ENCODE measurements around the gene RTN4IP1. TPM values are rescaled to one million over a fixed set of nuclear protein-coding genes. Genes with fewer than 3 reads are reported as not detected.

The RTN4IP1 gene
- total RNA-seq, 1 experiment from 2014 or later: 12.5 TPM

GRCh38 chr6:106536357-106536756 lies 92.9 kb downstream of the RTN4IP1 start:
- no peak overlapping the region for H2BK12ac ChIP-seq (ENCODE audit: insufficient read length, low read depth, low read length)
- no peaks in the 10 kb centered on the region for H3K27me3 ChIP-seq (ENCODE audit: insufficient read depth, low read length)
- H4K20me1 ChIP-seq (ENCODE audit: control insufficient read depth, insufficient read depth, insufficient read length): no peaks in the 10 kb centered on the region
- DNase-seq: no peak
- no peak overlapping the region for H3K4ac ChIP-seq (ENCODE audit: low read depth, low read length)
- H4K91ac ChIP-seq (ENCODE audit: insufficient read length, low read depth, low read length): no peak overlapping the region
- no CpG with 5 or more reads among the region's 1 CpG for WGBS (ENCODE audit: extremely low coverage, insufficient read length, low lambda C conversion rate)
- H3K4me1 Mint-ChIP-seq: peaks cover 8 to 13% of the 10 kb centered on the region in 2 experiments
- H3K18ac ChIP-seq (ENCODE audit: insufficient read length, low read depth, low read length): no peak overlapping the region
- no peak overlapping the region for H3K4me3 Mint-ChIP-seq
- no peaks in the 10 kb centered on the region for H3K79me1 ChIP-seq (ENCODE audit: insufficient read depth, low read depth, low read length, poor library complexity, severe bottlenecking)
- H3K23me2 ChIP-seq (ENCODE audit: insufficient read length, low read depth, low read length, poor library complexity, severe bottlenecking): no peaks in the 10 kb centered on the region
- H3K14ac ChIP-seq (ENCODE audit: insufficient read depth, low read length): no peak overlapping the region
- H3K4me2 ChIP-seq (ENCODE audit: insufficient read depth, insufficient read length, low read length): no peak overlapping the region
- H3K79me2 ChIP-seq (ENCODE audit: insufficient read depth, low read length): no peaks in the 10 kb centered on the region
- no peak overlapping the region for H3K27ac ChIP-seq (ENCODE audit: insufficient read length, low read depth, low read length)
- H3K4me1 ChIP-seq (ENCODE audit: insufficient read depth, low read length): no peaks in the 10 kb centered on the region
- H2BK20ac ChIP-seq (ENCODE audit: low read depth, low read length, poor library complexity, severe bottlenecking): no peak overlapping the region
- H3K36me3 Mint-ChIP-seq (ENCODE audit: insufficient read depth in 1 of 3, low read depth in 3 of 3): no peaks in the 10 kb centered on the region
- no peak overlapping the region for H2AK5ac ChIP-seq (ENCODE audit: insufficient read length, low read length)
- no peak overlapping the region for H4K5ac ChIP-seq (ENCODE audit: insufficient read length, low read depth, low read length)
- H3K27me3 Mint-ChIP-seq (ENCODE audit: low read depth): no peaks in the 10 kb centered on the region
- no peak overlapping the region for H3T11ph ChIP-seq (ENCODE audit: low read length)
- no peak overlapping the region for H2AFZ ChIP-seq (ENCODE audit: low read length)
- H3K9me3 Mint-ChIP-seq: no peaks in the 10 kb centered on the region
- H2BK120ac ChIP-seq (ENCODE audit: low read depth, low read length, poor library complexity, severe bottlenecking): no peak overlapping the region
- no peak for TF ChIP-seq CTCF (conservative IDR thresholded peaks at IDR 0.05)
- H3K9ac ChIP-seq (ENCODE audit: extremely low read depth, insufficient read length, low read length): no peak overlapping the region
- no peak overlapping the region for H3K23ac ChIP-seq (ENCODE audit: insufficient read length, low read depth, low read length)
- no peak overlapping the region for H2BK5ac ChIP-seq (ENCODE audit: insufficient read length, low read length)
- no peak overlapping the region for H4K8ac ChIP-seq (replicated peaks; ENCODE audit: insufficient read length, low read depth, low read length)
- H3K27ac Mint-ChIP-seq: no peak overlapping the region
- H3K9me3 ChIP-seq (ENCODE audit: control insufficient read depth, low read depth, low read length): no peaks in the 10 kb centered on the region
- no peak overlapping the region for H2BK15ac ChIP-seq (ENCODE audit: low read depth, low read length)
- H3K56ac ChIP-seq (ENCODE audit: insufficient read length, low read depth, low read length): no peak overlapping the region

All from H9 (cell line).